Esophagus muscularis mucosa (tissue), 3 donors: ENCODE data around the gene SPAG16.

Source experiments
- POLR2A ChIP-seq: fragments of 450-650 bp; IDR thresholded peaks from one replicate; pipeline ENCODE4 v1.6.1; 2017; ENCODE audit warnings: antibody characterized with exemption, moderate library complexity, mild to moderate bottlenecking, low read depth
- TF ChIP-seq, protein P1 (sequence below), 3 experiments: fragments of 200-600 bp in 2 of 3; fragments of 450-650 bp in 1 of 3; sonication (generic) in 2 of 3; IDR thresholded peaks; one replicate each; pipeline ENCODE4 v1.5.1; 2017 to 2019; ENCODE audit warnings: antibody characterized with exemption in 3 of 3, mild to moderate bottlenecking in 2 of 3, moderate library complexity in 1 of 3

DNA sequence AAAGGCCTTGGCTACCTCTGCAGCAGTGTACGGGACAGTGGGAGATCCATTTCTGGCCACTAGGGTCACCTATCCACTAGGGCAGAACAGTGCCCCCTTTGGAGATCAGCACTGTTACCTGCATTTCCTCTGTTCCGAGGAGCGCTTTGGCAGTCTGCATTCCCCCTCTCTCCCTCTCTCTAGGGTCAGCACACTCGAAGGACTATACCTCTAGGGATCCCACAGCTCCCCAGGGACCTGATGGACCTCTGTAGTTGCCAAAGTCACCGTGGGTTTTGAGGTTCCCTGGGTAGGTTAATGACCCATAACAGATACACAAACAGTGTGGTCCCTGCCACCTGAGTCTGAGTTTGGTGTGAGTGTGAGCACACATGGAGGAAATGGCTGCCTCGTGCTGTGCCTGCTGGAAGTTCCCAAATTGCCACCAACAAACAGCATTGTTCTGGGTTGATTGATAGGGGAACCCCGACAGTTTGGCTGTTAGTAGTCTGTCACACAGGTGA is 1026.8 kb downstream of the SPAG16 start:
- TF ChIP-seq, protein P1, sequence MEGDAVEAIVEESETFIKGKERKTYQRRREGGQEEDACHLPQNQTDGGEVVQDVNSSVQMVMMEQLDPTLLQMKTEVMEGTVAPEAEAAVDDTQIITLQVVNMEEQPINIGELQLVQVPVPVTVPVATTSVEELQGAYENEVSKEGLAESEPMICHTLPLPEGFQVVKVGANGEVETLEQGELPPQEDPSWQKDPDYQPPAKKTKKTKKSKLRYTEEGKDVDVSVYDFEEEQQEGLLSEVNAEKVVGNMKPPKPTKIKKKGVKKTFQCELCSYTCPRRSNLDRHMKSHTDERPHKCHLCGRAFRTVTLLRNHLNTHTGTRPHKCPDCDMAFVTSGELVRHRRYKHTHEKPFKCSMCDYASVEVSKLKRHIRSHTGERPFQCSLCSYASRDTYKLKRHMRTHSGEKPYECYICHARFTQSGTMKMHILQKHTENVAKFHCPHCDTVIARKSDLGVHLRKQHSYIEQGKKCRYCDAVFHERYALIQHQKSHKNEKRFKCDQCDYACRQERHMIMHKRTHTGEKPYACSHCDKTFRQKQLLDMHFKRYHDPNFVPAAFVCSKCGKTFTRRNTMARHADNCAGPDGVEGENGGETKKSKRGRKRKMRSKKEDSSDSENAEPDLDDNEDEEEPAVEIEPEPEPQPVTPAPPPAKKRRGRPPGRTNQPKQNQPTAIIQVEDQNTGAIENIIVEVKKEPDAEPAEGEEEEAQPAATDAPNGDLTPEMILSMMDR (IDR thresholded peaks at IDR 0.05), result no peak
- TF ChIP-seq POLR2A, result no peak
